Activated T-cell treated with anti-CD3 and anti-CD28 coated beads, Interleukin-2, amount 50 U/mL, for 24 hours (primary cell): Measurements from ENCODE around the gene RGL2.
"Not testable (repeated sequence)": the region's sequence is repeated elsewhere in the genome, so short reads cannot be mapped to it uniquely, and the experiment has no call there.

Experiments used
- DNase-seq: peaks from one replicate; pipeline ENCODE4 v3.0.0-alpha.2; 2020
- H3K27ac Mint-ChIP-seq: 2 replicates; pipeline ENCODE4 v1.8.0; 2020; ENCODE audit warnings: mild to moderate bottlenecking, mixed read lengths
- H3K27me3 Mint-ChIP-seq: 2 replicates; pipeline ENCODE4 v1.8.0; 2020; ENCODE audit warnings: mixed read lengths
- H3K36me3 Mint-ChIP-seq: 2 replicates; pipeline ENCODE4 v1.8.0; 2020; ENCODE audit warnings: low read depth, mixed read lengths
- H3K4me1 Mint-ChIP-seq: 2 replicates; pipeline ENCODE4 v1.8.0; 2020; ENCODE audit warnings: low read depth, mixed read lengths
- H3K4me3 Mint-ChIP-seq: 2 replicates; pipeline ENCODE4 v1.8.0; 2020; ENCODE audit warnings: mild to moderate bottlenecking, moderate library complexity, mixed read lengths
- H3K9me3 Mint-ChIP-seq: 2 replicates; pipeline ENCODE4 v1.8.0; 2020; ENCODE audit warnings: mixed read lengths

Gene RGL2

DNA sequence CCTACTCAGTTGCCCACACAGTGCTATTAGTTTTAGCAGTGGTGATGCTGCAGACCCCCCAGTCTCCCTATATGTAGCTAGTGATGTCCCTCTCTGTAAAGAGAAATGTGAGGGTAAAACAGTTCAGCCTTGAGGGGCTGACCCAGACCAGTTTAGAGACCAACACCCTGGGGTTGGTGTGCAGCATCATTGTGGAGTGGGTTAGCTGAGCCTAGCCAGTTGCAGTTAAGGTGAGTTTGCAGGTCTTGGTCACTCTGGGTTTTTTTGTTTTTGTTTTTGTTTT, 22.2 kb downstream of the RGL2 start:
- no peak for DNase-seq

DNA sequence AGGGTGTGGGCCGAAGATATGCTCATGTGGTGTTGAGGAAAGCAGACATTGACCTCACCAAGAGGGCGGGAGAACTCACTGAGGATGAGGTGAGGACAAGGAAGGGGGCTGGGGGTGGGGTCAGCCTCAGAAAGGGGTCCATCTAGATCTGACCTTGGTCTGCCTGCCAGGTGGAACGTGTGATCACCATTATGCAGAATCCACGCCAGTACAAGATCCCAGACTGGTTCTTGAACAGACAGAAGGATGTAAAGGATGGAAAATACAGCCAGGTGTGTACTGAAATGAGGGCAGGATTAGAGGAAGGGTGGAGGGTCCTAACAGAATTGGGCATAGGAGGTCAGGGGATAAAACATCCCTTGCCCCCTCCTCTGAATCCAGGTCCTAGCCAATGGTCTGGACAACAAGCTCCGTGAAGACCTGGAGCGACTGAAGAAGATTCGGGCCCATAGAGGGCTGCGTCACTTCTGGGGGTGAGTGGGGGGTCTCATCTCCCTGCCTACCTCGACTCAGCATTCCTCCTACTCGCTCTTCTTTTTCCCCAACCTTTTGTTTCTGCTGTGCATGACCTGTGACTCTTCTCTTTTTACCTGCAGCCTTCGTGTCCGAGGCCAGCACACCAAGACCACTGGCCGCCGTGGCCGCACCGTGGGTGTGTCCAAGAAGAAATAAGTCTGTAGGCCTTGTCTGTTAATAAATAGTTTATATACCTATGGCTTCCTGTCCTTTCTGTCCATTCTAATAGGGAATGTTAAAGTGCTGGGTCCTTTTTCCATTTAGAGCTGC, 22.8 kb downstream of the RGL2 start:
- not testable (repeated sequence) for DNase-seq, H3K27me3 Mint-ChIP-seq

More for the DNA sequence above, 22.2 kb downstream of the RGL2 start:
- H3K4me3 Mint-ChIP-seq = peak overlapping the region; percentile 98
- H3K36me3 Mint-ChIP-seq = peaks cover 94% of the 10 kb centered on the region
- no peaks in the 10 kb centered on the region for H3K27me3 Mint-ChIP-seq
- H3K4me1 Mint-ChIP-seq = peaks cover 51% of the 10 kb centered on the region
- no peaks in the 10 kb centered on the region for H3K9me3 Mint-ChIP-seq
- H3K27ac Mint-ChIP-seq = peak overlapping the region; percentile 100

DNA sequence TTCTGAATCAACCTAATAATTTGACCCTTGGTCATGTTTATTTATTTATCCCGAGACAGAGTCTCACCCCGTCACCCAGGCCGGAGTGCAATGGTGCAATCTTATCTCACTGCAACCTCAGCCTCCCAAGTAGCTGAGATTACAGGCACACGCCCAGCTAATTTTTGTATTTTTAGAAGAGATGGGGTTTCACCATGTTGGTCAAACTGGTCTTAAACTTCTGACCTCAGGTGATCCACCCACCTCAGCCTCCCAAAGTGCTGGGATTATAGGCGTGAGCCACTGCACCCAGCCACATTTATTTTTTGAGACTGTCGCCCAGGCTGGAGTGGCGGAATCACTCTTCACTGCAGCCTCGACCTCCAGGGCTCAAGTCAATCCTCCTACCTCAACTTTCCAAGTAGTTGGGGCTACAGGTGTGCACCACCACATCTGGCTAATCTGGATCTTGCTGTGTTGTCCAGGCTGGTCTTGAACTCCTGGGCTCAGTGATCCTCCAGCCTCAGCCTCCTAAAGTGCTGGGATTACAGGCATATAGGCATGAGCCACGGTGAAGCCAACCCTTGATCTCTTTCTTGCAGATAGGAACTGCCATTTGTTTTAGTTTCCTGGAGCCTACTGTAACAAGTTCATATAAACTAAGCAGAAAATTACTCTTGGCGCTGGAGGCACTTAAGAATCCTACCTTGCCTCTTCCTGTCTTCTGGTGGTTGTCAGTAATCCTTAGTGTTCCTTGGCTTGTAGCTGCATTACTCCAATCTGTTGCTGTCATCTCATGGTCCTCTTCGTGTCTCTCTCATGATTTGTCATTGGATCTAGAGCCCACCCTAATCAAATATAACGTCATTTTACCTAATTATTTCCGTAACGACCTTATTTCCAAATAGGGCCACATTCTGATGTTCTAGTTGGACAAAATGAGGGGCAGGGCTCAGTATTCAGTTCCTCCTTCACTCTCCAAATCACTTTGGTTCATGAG, 24.5 kb downstream of the RGL2 start:
- Mint-ChIP-seq H3K27me3 (no peaks in the 10 kb centered on the region), H3K27ac (peak overlapping the region; percentile 100), H3K9me3 (no peaks in the 10 kb centered on the region), H3K36me3 (peaks cover 86% of the 10 kb centered on the region), H3K4me3 (peak overlapping the region; percentile 98), H3K4me1 (peaks cover 50% of the 10 kb centered on the region)
- DNase-seq = peak; percentile 47

More for the DNA sequence above, 22.8 kb downstream of the RGL2 start:
- Mint-ChIP-seq H3K36me3 (peaks cover 94% of the 10 kb centered on the region), H3K4me1 (peaks cover 46% of the 10 kb centered on the region), H3K27ac (peak overlapping the region; percentile 100), H3K4me3 (peak overlapping the region; percentile 98)
- H3K9me3 Mint-ChIP-seq = not testable (repeated sequence)

GRCh38 chr6:33273129-33273923, 25.4 kb downstream of the RGL2 start:
- H3K36me3 Mint-ChIP-seq = peaks cover 86% of the 10 kb centered on the region
- peak overlapping the region; percentile 100 for H3K27ac Mint-ChIP-seq
- DNase-seq = no peak
- H3K27me3 Mint-ChIP-seq = no peaks in the 10 kb centered on the region
- peaks cover 47% of the 10 kb centered on the region for H3K4me1 Mint-ChIP-seq
- H3K9me3 Mint-ChIP-seq = no peaks in the 10 kb centered on the region
- H3K4me3 Mint-ChIP-seq = peak overlapping the region; percentile 98

- Mint-ChIP-seq H3K4me1 (peaks cover 42% of the 10 kb centered on the region), H3K4me3 (peak overlapping the region; percentile 98), H3K27ac (peak overlapping the region; percentile 100), H3K27me3 (no peaks in the 10 kb centered on the region), H3K36me3 (peaks cover 89% of the 10 kb centered on the region), H3K9me3 (no peaks in the 10 kb centered on the region)
- no peak for DNase-seq
Observed at GRCh38 chr6:33272275-33273128, 26.2 kb downstream of the RGL2 start.

DNA sequence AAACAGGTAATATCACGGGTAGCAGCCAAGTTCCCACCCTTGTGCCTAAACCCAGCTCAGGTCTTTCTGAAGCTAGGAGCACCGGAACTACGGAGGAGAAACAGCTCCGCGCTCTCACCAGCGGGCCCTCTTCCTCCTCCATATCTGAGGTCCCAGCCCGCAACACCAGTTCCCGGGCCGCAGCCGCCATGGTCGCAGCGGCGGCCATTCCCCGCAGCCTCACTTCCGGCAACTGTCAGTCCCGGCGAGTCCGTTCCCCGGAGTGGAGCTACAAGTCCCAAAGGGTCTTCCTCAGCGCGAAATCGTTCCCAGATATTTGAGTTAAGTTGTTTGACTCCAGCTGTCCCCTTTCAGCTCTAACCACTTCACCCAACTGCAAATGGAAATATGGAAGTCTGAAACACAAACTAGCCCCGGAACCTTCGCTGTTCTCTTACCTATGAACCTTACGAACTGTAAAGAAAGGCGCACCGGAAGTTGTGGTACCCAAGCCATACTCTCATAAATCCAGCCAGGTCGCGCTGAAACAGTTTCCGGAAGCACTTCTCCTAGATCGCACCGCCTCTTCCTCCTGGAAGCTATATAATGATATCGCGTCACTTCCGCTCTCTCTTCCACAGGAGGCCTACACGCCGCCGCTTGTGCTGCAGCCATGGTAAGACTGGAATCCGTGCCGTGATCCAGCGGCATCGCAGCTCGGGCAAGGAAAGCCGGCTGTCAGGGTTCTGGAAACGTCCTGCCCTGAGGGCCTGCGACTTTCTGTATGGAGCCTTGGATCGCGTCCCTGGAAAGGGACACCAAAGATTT, 27.1 kb downstream of the RGL2 start, which contains the start of the genes RPS18 and VPS52:
Gene RPS18 (plus strand): TSS at position 608 of the 807 bp plus-strand sequence. CDS start 45 bp downstream, at position 653.
Gene VPS52 (minus strand): TSS at position 409 of the 807 bp plus-strand sequence. CDS start 201 bp downstream, at position 208.
- Mint-ChIP-seq H3K4me3 (peak within 1 kb of the TSS; percentile 98), H3K36me3 (peaks cover 93% of the 10 kb centered on the region), H3K27ac (peak within 1 kb of the TSS; percentile 100), H3K27me3 (no peaks in the 10 kb centered on the region), H3K4me1 (peaks cover 38% of the 10 kb centered on the region), H3K9me3 (no peaks in the 10 kb centered on the region)
- peak; percentile 92 for DNase-seq

DNA sequence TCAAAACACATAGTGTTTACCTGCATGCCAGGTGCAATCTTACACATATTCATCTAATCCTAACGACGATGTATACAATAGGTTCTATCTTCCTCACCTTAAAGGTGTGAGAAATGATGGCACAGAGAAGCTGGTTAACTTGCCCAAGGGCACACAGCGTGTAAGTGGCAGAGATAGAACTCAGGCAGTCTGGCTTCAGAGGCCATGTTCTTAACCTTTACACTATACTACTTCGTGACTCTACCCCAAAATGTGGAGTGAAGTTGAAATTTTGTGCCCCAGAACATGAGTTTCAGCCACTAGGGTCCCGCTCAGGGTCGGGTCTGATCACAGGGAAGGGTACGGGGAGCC, 27.6 kb downstream of the RGL2 start:
- H3K27ac Mint-ChIP-seq = peak overlapping the region; percentile 100
- peaks cover 93% of the 10 kb centered on the region for H3K36me3 Mint-ChIP-seq
- H3K27me3 Mint-ChIP-seq = no peaks in the 10 kb centered on the region
- H3K4me3 Mint-ChIP-seq = peak overlapping the region; percentile 98
- peaks cover 32% of the 10 kb centered on the region for H3K4me1 Mint-ChIP-seq
- no peak for DNase-seq
- no peaks in the 10 kb centered on the region for H3K9me3 Mint-ChIP-seq

- no peak for DNase-seq
- no peak overlapping the region for H3K4me3 Mint-ChIP-seq
- no peaks in the 10 kb centered on the region for H3K27me3 Mint-ChIP-seq
- H3K27ac Mint-ChIP-seq = peak overlapping the region; percentile 9
- no peaks in the 10 kb centered on the region for H3K9me3 Mint-ChIP-seq
- H3K36me3 Mint-ChIP-seq = peaks cover 95% of the 10 kb centered on the region
- H3K4me1 Mint-ChIP-seq = peaks cover 7% of the 10 kb centered on the region
Observed at GRCh38 chr6:33264015-33264414, 34.7 kb downstream of the RGL2 start.

- not testable (repeated sequence) for H3K4me1 Mint-ChIP-seq, H3K27me3 Mint-ChIP-seq
Observed at GRCh38 chr6:33262490-33262889, 36.3 kb downstream of the RGL2 start.

DNA sequence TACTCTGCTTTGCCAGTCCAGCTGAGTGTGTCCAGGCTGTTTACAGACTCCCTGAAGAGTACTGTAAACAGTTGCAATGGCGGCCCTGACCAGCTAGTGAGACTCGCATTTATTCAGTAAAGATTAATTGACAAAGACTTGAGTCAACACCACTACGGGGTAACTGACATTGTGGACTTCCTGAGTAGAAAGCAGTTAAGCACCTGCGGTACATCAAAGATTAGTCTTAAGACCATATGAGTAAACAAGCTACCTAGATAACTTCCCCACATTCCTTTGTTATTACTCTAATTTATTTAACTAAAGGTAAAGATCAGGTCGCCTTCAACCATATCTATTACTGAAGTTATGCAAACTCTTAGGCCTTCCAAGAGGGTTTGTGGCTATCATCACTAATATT, 39.7 kb downstream of the RGL2 start:
- DNase-seq = no peak
- H3K27me3 Mint-ChIP-seq = no peaks in the 10 kb centered on the region
- no peak overlapping the region for H3K4me3 Mint-ChIP-seq
- H3K4me1 Mint-ChIP-seq = peaks cover 7% of the 10 kb centered on the region
- H3K9me3 Mint-ChIP-seq = no peaks in the 10 kb centered on the region
- H3K27ac Mint-ChIP-seq = no peak overlapping the region
- H3K36me3 Mint-ChIP-seq = peaks cover 74% of the 10 kb centered on the region

More at GRCh38 chr6:33262490-33262889, 36.3 kb downstream of the RGL2 start:
- DNase-seq, H3K27ac Mint-ChIP-seq, H3K9me3 Mint-ChIP-seq, H3K4me3 Mint-ChIP-seq: not testable (repeated sequence)
- H3K36me3 Mint-ChIP-seq = peaks cover 90% of the 10 kb centered on the region

DNA sequence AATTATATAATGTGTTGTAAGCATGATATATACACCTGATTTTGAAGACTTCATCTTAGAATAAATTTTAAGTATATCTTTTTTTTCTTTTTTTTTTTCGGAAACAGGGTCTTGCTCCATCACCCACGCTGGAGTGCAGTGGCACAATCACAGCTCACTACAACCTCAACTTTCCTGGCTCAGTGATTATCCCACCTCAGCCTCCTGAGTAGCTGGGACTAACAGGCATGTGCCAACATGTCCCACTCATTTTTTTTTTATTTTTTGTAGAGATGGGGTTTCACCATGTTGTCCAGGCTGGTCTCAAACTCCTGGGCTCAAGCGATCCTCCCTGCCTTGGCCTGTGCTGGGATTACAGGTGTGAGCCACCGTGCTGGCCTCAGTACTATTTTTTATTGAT, 44.2 kb downstream of the RGL2 start:
- Mint-ChIP-seq H3K36me3 (peaks cover 64% of the 10 kb centered on the region), H3K4me1 (peaks cover 31% of the 10 kb centered on the region), H3K4me3 (no peak overlapping the region), H3K27ac (no peak overlapping the region), H3K9me3 (no peaks in the 10 kb centered on the region), H3K27me3 (no peaks in the 10 kb centered on the region)
- no peak for DNase-seq

DNA sequence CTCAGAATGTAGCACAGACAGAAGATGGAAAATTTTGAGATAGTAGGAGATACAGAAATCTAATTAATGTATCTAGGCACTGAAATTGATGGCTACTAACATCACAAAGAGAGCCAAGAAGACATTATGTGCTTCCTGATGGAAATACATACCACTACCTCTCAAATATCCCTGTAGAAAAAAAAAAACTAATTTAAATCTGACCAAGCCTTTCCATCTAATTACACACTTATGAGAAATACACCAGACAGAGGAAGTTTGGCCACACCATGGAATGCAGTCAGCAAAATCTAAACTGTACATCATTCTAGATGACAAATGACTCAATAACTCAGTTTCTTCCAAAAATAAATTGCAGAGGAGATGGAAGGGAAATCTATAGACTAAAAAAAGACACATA, 46.0 kb downstream of the RGL2 start:
- Mint-ChIP-seq H3K9me3 (no peaks in the 10 kb centered on the region), H3K27me3 (no peaks in the 10 kb centered on the region), H3K27ac (peak overlapping the region; percentile 29), H3K4me3 (no peak overlapping the region), H3K4me1 (peaks cover 46% of the 10 kb centered on the region), H3K36me3 (peaks cover 54% of the 10 kb centered on the region)
- DNase-seq = no peak
